ENCODE data around the gene MED12L.

The MED12L gene

GRCh38 chr3:151216641-151217607 is 131.5 kb downstream of the MED12L start:
- no peaks in the 10 kb centered on the region for H3K27me3 ChIP-seq (ENCODE audit: insufficient read depth, poor library complexity, severe bottlenecking)
- no peak for ATAC-seq (ENCODE audit: low read depth)
- no peak for TF ChIP-seq CTCF (IDR thresholded peaks at IDR 0.05; ENCODE audit: poor library complexity, severe bottlenecking)
- no peak overlapping the region for H3K27ac ChIP-seq (ENCODE audit: poor library complexity, severe bottlenecking)
- H3K4me3 ChIP-seq (ENCODE audit: severe bottlenecking): no peak overlapping the region
- peaks cover 12% of the 10 kb centered on the region for H3K4me1 ChIP-seq (ENCODE audit: insufficient read depth, poor library complexity, severe bottlenecking)
- DNase-seq (ENCODE audit: low spot score): no peak
- no peaks in the 10 kb centered on the region for H3K36me3 ChIP-seq (ENCODE audit: low read depth)
- no peaks in the 10 kb centered on the region for H3K9me3 ChIP-seq (ENCODE audit: severe bottlenecking)

- Histone ChIP-seq H3K9me3 (ENCODE audit: severe bottlenecking) (no peaks in the 10 kb centered on the region), H3K27ac (ENCODE audit: poor library complexity, severe bottlenecking) (peak overlapping the region; percentile 31), H3K27me3 (ENCODE audit: insufficient read depth, poor library complexity, severe bottlenecking) (no peaks in the 10 kb centered on the region), H3K4me1 (ENCODE audit: insufficient read depth, poor library complexity, severe bottlenecking) (peaks cover 12% of the 10 kb centered on the region), H3K36me3 (ENCODE audit: low read depth) (no peaks in the 10 kb centered on the region), H3K4me3 (ENCODE audit: severe bottlenecking) (no peak overlapping the region)
- no peak for TF ChIP-seq CTCF (IDR thresholded peaks at IDR 0.05; ENCODE audit: poor library complexity, severe bottlenecking)
- DNase-seq (ENCODE audit: low spot score): no peak
- ATAC-seq (ENCODE audit: low read depth): no peak
Measured at GRCh38 chr3:151218136-151218535, 132.7 kb downstream of the MED12L start.

- H3K9me3 ChIP-seq (ENCODE audit: severe bottlenecking): no peaks in the 10 kb centered on the region
- H3K36me3 ChIP-seq (ENCODE audit: low read depth): no peaks in the 10 kb centered on the region
- H3K4me3 ChIP-seq (ENCODE audit: severe bottlenecking): no peak overlapping the region
- ATAC-seq (ENCODE audit: low read depth): peak; percentile 99
- DNase-seq (ENCODE audit: low spot score): no peak
- no peaks in the 10 kb centered on the region for H3K27me3 ChIP-seq (ENCODE audit: insufficient read depth, poor library complexity, severe bottlenecking)
- H3K27ac ChIP-seq (ENCODE audit: poor library complexity, severe bottlenecking): peak overlapping the region; percentile 31
- H3K4me1 ChIP-seq (ENCODE audit: insufficient read depth, poor library complexity, severe bottlenecking): peaks cover 12% of the 10 kb centered on the region
- no peak for TF ChIP-seq CTCF (IDR thresholded peaks at IDR 0.05; ENCODE audit: poor library complexity, severe bottlenecking)
Measured at GRCh38 chr3:151219056-151219455, 133.6 kb downstream of the MED12L start.

DNA sequence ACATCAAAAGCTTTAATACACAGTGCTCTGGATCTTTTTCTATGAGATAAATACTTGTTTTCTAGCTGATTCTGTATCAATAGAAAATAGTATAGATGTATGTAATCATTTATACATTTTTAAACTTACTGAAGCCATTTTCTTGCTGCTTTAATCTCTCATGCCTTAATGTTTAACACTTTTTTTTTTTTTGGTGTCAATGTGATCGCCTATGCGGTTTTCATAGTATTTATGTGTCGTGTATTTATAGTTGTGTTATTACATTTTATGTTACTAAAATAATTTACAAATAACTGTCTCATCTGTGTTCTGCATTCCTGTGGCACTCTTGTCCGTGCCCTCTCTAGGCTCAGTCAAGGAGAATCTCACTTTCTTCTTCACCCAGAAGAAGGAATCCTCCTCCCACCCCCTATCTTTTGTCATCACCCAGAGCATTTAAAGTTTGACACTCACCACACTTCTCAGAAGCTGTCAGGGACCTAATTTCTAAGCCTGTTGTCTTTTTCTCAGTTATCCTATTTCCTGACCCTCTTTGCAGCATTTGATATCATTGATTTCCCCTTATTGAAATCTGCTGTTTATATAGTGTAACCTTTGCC is 138.9 kb downstream of the MED12L start:
- TF ChIP-seq CTCF (IDR thresholded peaks at IDR 0.05; ENCODE audit: poor library complexity, severe bottlenecking): no peak
- no peaks in the 10 kb centered on the region for H3K9me3 ChIP-seq (ENCODE audit: severe bottlenecking)
- peaks cover 29% of the 10 kb centered on the region for H3K4me1 ChIP-seq (ENCODE audit: insufficient read depth, poor library complexity, severe bottlenecking)
- no peak for ATAC-seq (ENCODE audit: low read depth)
- no peaks in the 10 kb centered on the region for H3K36me3 ChIP-seq (ENCODE audit: low read depth)
- no peak for DNase-seq (ENCODE audit: low spot score)
- no peaks in the 10 kb centered on the region for H3K27me3 ChIP-seq (ENCODE audit: insufficient read depth, poor library complexity, severe bottlenecking)
- H3K4me3 ChIP-seq (ENCODE audit: severe bottlenecking): no peak overlapping the region
- no peak overlapping the region for H3K27ac ChIP-seq (ENCODE audit: poor library complexity, severe bottlenecking)
